ENCODE measurements around the gene S1PR3.

GRCh38 chr9:89044881-89045280, 53.6 kb downstream of the S1PR3 start:
- TF ChIP-seq CTCF (IDR thresholded peaks at IDR 0.05) (no peak), ZFX (IDR thresholded peaks at IDR 0.05; ENCODE audit: borderline replicate concordance) (no peak)

All from 22Rv1 (cell line).